HG03520 (cell line): ENCODE measurements around the gene CCDC102B.
"Not testable (repeated sequence)": the region's sequence is repeated elsewhere in the genome, so short reads cannot be mapped to it uniquely, and the experiment has no call there.

ENCODE experiments used
- ATAC-seq: cut with Tn5 transposase; IDR thresholded peaks from one replicate; pipeline ENCODE4 v1.9.1; 2021; ENCODE audit warnings: mild to moderate bottlenecking, moderate library complexity; ENCODE audit not compliant: unreplicated experiment

The CCDC102B gene

DNA sequence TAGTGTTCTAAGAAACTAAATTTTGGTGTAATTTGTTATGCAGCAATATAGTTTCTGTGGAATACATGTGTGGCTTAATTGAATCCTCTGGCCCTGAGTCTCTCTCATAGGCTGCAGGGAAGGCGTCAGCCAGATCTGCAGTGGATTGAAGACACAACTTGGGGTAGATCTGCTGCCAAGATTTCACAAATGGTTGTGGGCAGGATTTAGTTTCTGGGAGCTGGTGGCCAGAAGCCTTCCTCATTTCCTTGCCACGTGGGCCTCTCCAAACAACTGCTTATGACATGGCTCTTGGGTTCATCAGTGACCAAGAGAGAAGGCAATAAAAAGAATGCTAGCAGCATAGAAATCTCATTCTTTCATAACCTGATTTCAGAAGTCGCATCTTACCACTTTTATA lies 28.2 kb downstream of the CCDC102B start:
- ATAC-seq, result no peak

DNA sequence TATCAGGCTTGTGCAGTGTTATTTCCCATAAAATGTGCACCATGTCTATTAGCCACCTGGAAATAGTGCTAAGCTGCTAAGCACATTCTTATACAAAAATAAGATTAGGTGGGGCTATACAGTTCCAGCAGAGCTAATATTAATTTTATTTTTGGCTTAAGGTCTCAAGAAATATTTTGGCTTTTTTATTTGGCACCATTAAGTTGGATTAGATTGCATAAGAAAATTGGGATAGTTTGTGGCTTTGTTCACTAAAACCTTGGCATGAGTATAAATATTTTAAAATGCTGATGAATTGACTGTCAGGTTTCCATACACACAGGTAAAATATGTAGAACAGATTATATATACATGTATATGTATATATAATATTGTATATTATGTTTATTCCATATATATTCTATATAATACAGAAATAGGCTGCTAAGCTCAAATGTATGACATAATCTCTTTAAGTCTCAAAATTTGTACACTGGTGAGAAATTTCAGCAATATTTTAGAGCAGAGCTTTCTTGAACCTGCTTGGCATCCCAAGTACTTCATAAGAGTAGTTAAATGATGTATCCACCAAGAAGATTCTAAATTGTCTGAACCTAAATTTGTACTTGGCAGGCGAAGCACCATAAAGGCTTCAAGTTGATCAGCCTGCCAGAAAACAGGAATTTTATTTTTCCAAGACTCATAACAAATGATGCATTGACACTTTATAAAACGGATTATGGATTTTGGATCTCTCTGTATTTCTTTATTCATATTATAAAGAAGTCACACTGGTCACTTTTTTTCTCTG lies 32.6 kb downstream of the CCDC102B start:
- no peak for ATAC-seq

DNA sequence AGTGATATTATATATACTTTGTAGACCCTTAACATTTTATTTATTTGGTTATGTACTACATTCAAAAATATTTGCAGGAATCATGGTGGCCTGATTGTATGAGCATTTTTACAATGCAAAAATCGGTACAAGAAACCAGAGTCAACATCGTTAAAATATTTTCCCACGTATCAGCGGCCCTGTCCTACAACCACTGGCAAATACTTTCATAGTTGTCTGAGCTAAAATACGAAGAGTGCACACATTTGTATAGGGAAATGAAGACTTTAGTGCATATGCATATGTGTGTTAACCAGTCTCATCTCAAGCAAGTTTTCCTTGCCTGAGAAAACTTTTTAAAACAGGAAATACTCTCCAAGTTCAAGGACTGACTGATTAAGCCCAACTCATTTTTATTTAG lies 35.9 kb downstream of the CCDC102B start:
- ATAC-seq, result no peak

DNA sequence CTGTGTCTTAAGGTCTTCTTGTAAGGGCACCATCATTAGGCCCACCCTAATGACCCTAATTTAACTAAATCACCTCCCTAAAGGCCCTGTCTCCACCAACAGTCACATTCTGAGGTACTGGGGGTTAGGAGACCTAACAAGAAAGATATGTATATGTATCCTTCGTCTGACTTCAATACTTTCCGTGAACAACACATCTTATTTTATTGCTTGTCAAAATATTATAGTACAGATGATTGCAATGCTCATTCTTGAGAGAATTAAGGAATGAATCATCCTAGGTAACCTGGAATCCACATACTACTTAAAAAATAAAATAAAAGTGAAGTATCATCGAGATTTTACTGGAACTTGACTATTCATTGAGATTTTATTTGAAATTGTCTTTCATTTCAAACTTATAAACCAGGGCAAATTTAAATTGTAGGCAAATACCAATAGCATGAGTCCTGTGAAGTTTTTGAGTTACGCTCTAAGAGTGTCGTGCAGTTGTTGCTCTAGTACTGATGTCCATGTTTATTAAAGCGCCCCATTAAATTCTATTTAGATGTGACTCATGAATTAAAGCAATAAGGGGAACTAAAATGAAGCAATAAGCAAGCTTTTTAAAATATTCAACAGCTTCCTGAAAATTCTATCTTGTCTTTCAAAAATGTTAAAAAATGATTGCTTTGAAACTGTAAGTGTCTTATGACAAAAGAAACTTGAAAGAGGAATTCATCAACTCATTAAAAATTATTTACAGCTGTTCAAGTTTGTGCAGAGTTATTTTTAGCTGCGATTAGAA lies 40.0 kb downstream of the CCDC102B start:
- no peak for ATAC-seq

DNA sequence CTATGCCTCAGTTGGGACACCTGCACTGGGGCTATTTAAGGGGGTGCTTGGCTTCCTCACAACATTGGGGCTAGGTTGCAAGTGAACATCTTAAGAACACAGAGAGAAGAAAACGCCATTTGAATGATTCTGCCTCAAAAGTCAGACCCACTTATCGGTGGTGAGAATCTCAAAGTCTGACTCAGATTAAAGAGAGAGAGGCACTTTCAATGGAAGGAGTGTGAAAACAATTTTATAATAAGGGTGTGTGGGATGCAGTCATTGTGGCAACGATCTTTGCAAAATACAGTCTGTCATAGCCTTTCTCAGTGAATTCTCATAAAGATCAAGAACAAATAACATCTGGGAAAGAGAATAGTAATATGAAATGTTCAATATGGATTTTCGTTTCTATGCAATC lies 41.8 kb downstream of the CCDC102B start:
- ATAC-seq, result no peak

DNA sequence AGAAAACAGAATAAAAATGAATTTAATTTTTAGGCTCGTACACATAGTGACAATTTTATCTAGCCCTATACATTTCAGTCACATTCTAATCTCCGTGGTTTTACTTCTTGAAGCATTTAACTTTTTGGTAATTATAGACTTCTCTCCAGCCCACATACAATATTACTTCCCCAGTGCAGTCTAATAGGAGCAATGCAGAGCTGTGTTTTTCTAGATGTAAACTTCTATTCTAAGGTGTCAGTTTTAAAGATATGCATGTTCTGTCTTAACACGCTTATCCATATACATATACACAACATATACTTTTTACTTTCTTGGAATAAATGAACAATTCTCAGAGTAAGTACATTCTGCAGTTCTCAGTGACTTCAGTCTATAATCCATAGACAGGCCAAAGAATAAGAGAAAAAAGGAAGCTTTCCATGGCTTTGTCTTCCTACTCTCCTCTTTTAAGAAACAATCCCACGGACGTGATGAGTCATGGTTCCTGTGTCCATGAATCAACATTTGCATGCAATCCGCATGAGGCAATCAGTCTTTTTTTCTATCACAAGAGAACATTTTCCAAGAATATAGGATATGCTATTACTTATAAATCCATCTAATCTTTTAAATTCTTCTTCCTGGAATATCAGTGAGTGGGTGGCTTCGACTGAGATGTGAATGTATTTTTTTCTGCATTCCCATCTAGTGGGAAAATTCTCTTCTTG lies 42.8 kb downstream of the CCDC102B start:
- ATAC-seq, result no peak

DNA sequence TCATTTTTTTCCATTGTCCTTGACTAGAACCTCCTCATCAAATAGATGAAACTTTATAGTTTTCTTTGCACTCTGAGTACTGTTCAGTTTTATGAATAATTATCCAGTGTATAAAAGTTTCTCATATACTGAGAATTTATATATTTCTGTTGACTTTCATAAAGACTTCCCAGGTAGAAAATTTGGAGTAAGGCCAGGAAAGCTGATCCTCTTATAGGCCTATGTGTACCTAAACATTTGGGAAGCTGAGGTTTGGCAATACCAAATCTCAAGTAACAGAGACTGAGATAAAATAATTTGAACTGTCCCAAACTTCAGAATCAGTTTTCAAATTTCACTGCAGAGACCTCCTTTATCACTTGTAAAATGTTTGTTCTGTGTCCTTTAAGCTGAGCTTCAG lies 43.4 kb downstream of the CCDC102B start:
- no peak for ATAC-seq

DNA sequence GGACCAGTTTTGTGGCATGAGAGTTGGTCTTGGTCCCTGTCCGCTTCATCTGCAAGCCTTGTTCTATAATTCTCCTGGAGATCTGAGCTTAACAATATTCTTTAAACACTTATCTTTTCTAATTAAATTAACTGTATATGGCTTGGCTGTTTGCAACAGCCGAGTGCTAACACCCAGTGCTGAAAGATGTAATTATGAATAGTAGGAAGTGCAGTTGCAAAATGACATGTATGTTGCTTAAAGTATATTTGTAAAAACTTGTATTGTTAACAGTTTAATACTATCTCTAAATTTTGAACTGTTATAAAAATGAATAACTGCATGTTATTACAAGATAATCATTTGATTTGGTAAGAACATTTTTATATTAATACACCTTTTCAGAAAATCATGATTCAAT lies 45.1 kb downstream of the CCDC102B start:
- no peak for ATAC-seq

DNA sequence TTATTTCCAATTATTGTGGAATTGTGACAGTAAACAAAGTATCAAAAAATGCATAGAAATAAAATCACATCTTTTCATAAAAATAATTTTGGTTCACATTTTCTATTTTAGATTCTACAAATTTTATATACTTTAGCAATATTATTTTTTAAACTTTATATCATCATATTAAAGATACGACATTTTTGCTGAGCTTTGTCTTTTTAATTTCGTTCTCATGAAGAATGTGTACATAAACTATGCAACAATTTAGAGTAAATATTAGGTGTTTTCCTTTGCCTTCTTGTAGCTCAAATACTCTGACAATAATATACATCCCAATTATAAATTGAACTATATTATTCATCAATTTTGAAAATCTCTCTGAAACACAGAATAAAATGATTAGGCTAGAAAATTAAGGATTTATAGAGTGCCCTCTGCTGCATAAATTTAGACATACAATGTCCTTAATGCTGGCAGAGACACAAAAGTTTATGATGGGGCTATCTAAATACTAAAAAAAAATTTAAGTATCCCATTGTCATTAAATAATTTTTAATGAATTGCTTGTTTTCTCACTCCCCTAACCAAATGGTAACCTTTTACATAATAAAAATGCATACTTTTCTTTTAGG lies 45.7 kb downstream of the CCDC102B start:
- ATAC-seq, result no peak

DNA sequence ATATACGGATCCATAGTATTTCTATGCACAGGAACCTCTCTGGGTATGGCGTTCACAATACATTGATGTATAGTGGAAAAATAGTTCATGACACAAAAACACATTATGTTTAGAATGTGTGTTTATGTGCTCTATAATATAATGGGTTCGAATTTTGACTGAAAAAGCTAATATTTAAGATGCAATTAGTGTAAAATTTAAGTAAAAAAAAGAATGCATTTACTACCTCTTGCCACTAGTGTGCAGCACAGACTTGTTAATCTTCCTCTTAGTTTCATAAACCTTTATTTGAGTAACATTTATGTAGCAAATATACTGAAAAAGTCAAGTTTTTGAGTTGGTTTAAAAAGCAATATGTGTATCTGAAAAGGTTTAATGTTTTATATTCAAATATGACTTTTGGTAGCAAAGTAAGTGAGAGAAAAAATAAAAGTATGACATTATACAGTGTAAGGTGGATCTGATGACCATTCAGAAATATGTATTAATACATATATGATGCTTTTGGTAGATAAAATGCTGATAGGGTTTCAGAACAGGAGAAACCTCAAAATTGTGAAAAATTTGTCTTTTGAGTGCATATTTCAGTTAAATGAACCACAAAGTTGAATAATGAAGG lies 49.4 kb downstream of the CCDC102B start:
- ATAC-seq, result peak; percentile 57

DNA sequence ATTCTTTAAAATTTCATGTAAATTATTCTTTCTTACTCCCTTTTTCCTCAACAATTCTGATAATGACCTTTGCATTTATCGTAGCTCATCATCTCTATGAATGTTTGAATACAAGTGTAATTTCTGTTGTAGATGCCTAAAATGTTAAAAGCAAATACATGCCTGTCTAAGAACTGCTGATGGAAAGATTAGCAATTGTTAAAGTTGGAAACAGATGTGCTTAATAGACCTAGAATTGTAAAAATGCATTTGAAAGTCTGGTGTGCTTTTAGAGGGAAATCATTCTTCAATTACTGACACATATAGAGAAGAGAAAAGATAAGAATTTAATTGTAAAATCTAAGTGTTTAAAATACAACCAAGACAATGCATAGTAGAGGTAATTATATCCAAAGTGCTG lies 50.4 kb downstream of the CCDC102B start:
- no peak for ATAC-seq

DNA sequence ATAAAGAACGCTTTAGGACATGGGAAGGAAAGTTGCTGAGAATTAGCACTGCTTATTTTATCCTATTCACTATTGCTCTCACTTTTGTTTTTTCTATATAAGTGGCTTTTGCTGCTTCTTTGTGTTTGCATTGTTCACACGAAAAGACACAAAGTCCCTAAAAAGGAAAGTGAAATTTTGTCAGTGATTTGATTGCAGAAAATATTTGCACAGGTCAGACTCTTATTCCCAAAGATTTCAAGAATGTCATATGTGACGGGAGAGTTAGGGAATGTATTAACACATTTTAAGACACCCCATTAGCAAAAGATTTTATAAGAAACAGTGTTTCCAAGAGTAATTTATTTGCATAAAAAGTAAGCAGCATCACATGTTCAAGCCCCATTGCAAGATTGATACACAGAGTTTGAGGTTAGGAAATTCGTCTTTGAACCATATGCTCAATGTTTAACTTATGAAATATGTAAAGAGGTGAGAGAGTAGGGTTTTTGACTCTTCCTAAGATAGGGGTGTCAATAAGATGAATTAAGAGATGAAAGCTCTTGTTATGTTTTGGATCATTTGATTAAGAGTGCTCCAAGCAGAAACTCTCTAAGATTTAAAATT lies 57.0 kb downstream of the CCDC102B start:
- no peak for ATAC-seq

DNA sequence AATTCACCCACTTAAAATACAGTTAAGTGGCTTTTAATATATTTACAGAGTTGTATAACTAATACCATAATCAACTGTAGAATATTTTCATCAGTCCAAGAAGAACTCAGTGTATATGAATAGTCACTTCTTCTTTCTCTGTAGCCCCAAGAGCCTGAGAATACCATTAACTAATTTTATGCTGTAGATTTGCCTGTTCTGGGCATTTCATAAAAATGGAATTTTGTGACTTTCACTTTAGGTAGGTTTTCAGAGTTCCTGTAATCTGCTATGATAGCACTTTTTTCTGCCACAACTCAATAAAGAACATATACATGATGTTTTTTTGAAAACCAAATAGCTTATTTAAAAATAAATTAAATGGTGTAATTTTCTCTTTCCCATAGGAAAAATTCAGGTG lies 57.6 kb downstream of the CCDC102B start:
- ATAC-seq, result no peak

DNA sequence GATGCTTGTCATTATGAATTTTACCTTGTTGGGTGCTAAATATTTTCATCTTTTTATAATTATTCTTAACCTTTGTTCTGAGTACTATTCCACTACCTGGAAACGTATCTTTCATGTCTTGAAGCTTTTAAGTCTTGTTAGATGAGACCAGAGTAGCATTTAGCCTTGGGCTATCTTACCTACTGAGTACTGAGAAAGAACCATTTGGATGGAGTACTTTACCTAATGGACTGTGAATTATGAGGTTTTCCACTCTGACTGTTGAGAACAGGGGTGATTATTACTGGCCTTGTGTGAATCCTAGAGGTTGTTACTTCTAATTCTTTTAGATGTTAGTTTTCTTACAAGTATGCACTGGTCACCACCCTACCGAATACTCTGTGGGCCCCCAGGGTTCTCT lies 63.5 kb downstream of the CCDC102B start:
- no peak for ATAC-seq

DNA sequence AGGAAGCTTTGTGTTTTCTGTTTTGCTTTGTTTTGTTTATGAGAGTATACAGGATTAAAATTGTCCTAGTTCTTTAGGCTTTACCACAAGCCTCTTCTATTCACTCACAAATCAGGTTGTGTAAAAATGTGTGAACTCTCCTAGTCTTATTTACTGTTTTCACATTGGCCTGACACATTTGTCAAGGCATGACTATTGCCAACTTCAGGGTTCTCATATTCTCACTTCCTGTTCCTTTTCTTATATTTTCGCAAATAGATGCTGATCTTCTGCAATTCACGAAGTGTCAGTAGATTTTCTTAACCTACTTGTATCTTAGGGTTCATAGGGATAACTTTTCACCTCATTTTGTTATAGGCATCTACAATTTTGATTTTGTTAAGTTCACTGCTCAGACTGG lies 67.1 kb downstream of the CCDC102B start:
- no peak for ATAC-seq

DNA sequence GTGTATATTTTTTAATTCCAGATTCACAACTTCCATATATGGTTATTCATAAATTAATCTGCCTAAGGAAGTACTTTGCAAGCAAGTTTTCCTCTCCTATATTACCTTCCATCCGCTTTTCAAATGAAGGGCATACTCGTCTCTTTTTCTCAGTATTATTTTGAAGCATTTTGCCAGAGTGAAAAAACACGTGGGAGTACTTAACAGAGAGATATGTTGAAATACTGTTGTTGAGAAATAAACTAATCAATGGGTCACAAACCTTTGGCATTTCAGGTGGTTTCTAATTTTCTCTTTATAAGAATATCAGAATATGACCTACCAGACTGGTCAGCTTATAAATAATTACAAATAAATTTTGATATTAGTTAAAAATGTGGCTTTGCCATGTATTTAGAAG lies 67.6 kb downstream of the CCDC102B start:
- ATAC-seq, result no peak

DNA sequence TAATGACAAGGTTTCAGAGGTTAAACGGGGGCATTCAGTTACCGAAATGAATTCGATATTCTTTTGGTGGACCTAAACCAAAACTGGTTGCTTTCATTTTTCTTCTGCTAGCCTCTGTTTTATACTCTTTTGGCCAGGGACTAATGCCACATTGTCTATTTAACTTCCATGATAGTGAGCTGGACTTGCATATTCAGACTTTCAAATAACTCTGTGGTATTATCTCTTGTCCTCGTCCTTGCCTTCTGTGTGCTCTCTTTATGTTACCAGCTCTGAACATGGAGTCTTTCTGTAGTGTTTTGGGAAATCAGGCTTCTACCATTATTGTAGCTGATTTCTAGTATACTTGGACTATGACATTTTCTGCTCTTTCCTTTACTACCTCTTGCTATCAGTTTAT lies 75.1 kb downstream of the CCDC102B start:
- ATAC-seq, result no peak

DNA sequence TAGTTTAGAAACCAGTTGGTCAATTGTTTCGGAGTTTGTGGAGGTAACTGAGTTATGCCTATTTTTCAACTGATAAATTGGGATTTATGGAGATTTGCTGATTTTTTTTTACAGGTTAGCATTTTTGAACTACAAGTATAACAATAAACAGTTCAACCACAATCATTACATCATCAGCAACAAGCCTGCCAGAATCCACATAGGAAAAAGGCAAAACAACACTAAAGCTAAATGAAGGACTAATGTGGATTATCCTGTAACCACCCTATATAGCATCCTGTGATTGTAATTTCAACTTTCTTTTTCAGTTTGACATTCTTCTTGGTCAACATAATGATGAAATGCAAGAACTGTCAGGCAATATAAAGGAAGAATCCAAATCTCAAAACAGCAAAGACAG lies 76.5 kb downstream of the CCDC102B start:
- ATAC-seq, result no peak

DNA sequence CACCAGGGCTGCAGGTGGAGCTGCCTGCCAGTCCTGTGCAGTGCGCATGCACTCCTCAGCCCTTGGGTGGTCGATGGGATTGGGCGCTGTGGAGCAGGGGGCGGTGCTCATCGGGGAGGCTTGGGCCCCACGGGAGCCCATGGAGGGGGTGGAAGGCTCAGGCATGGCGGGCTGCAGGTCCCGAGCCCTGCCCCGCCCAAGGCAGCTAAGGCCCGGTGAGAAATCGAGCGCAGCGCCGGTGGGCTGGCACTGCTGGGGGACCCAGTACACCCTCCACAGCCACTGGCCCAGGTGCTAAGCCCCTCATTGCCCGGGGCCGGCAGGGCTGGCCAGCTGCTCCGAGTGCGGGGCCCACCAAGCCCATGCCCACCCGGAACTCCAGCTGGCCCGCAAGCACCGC lies 82.1 kb downstream of the CCDC102B start:
- ATAC-seq, result not testable (repeated sequence)

DNA sequence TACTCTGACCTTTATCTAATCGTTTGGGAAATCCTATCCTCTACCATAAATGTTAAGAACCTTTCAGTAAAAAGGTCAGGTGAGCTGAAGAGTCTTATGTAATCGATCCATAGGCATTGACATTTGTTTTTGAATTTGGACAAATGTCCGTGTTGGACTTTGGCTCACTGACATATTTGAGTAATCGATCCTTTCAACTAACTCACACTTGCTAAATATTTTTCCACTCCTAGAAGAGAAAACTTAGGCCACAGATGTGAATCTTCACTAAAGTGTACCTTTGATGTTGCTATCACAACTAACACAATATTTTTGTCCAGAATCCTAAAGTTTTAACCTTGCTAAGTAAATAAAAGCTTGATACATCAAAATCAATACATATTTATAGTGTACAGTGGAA lies 89.5 kb downstream of the CCDC102B start:
- no peak for ATAC-seq

DNA sequence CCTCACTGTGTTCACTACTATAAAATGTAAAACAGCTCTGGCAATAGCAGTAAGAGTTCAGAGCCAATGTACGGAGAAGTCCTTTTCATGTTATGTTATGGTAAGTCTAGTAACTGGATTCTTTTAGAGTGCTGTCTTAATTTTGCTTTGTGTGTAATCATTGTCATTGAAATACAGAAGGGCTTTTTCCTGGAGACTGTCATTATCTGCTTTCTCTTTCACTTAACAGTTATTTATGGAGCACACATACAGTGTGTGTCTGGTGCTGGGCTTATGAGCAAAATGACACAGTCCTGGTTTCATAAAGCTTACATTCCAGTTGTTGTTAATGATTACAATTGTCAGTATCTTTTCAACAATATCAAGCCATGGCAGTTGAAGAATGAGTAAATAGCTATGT lies 95.5 kb downstream of the CCDC102B start:
- ATAC-seq, result peak; percentile 56
